Ishikawa (cell line): ENCODE results near the gene RPE65.

ENCODE experiments used
- CEBPB ChIP-seq: IDR thresholded peaks from 2 replicates; pipeline ENCODE4 v1.6.1; 2012
- CREB1 ChIP-seq: IDR thresholded peaks from 2 replicates; pipeline ENCODE4 v1.6.1; 2012; ENCODE audit warnings: low read depth
- EGR1 ChIP-seq: IDR thresholded peaks from 2 replicates; pipeline ENCODE4 v1.6.1; 2012
- EP300 ChIP-seq: IDR thresholded peaks from 2 replicates; pipeline ENCODE4 v1.6.1; 2012; ENCODE audit warnings: borderline replicate concordance
- FOXM1 ChIP-seq: IDR thresholded peaks from 2 replicates; pipeline ENCODE4 v1.6.1; 2012; ENCODE audit warnings: low read depth, borderline replicate concordance
- NFIC ChIP-seq: IDR thresholded peaks from 2 replicates; pipeline ENCODE4 v1.6.1; 2012
- RAD21 ChIP-seq: IDR thresholded peaks from 2 replicates; pipeline ENCODE4 v1.6.1; 2012; ENCODE audit warnings: low read depth
- TAF1 ChIP-seq: IDR thresholded peaks from 2 replicates; pipeline ENCODE4 v1.6.1; 2012; ENCODE audit warnings: low read depth, mild to moderate bottlenecking
- TCF12 ChIP-seq: IDR thresholded peaks from 2 replicates; pipeline ENCODE4 v1.6.1; 2012; ENCODE audit warnings: low read depth
- TEAD4 ChIP-seq: IDR thresholded peaks from 2 replicates; pipeline ENCODE4 v1.6.1; 2012
- YY1 ChIP-seq: IDR thresholded peaks from 2 replicates; pipeline ENCODE4 v1.6.1; 2012; ENCODE audit warnings: low read depth
- ZBTB7A ChIP-seq: IDR thresholded peaks from 2 replicates; pipeline ENCODE4 v1.6.1; 2012; ENCODE audit warnings: low read depth
- TF ChIP-seq, protein P1 (sequence below): IDR thresholded peaks from 2 replicates; pipeline ENCODE4 v1.6.1; 2012
- TF ChIP-seq, protein P2 (sequence below): IDR thresholded peaks from 2 replicates; pipeline ENCODE4 v1.6.1; 2012; ENCODE audit warnings: low read depth, mild to moderate bottlenecking
- TF ChIP-seq, protein P3 (sequence below): IDR thresholded peaks from 2 replicates; pipeline ENCODE4 v1.6.1; 2012

Gene RPE65

DNA sequence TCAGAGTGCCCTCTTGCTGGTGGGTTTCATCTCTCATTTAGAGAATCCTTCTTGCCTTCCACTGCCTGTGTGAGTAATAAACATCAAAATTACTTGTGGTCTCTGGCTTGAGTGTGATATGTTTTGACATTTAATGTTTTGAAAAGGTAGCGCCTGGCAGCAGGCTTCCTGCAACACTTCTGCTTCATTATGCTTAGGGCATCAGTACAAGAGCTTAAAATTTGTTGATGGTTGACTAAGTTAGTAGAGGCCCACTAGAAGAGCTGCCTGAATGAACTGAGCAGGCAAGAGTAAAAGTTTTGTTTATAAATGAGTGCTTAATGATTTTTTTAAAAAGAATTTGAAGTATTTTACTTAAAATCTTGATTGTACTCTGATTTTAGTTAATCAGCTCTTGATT is 6.4 kb upstream of the RPE65 start:
- TF ChIP-seq FOXM1 (no peak), TEAD4 (no peak), CEBPB (no peak), EP300 (no peak), CREB1 (no peak), ZBTB7A (no peak), RAD21 (no peak), TCF12 (no peak), TAF1 (no peak), YY1 (no peak), NFIC (no peak), EGR1 (no peak)
- TF ChIP-seq, protein P1, sequence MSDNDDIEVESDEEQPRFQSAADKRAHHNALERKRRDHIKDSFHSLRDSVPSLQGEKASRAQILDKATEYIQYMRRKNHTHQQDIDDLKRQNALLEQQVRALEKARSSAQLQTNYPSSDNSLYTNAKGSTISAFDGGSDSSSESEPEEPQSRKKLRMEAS: no peak
- TF ChIP-seq, protein P2, sequence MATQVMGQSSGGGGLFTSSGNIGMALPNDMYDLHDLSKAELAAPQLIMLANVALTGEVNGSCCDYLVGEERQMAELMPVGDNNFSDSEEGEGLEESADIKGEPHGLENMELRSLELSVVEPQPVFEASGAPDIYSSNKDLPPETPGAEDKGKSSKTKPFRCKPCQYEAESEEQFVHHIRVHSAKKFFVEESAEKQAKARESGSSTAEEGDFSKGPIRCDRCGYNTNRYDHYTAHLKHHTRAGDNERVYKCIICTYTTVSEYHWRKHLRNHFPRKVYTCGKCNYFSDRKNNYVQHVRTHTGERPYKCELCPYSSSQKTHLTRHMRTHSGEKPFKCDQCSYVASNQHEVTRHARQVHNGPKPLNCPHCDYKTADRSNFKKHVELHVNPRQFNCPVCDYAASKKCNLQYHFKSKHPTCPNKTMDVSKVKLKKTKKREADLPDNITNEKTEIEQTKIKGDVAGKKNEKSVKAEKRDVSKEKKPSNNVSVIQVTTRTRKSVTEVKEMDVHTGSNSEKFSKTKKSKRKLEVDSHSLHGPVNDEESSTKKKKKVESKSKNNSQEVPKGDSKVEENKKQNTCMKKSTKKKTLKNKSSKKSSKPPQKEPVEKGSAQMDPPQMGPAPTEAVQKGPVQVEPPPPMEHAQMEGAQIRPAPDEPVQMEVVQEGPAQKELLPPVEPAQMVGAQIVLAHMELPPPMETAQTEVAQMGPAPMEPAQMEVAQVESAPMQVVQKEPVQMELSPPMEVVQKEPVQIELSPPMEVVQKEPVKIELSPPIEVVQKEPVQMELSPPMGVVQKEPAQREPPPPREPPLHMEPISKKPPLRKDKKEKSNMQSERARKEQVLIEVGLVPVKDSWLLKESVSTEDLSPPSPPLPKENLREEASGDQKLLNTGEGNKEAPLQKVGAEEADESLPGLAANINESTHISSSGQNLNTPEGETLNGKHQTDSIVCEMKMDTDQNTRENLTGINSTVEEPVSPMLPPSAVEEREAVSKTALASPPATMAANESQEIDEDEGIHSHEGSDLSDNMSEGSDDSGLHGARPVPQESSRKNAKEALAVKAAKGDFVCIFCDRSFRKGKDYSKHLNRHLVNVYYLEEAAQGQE: no peak
- TF ChIP-seq, protein P3, sequence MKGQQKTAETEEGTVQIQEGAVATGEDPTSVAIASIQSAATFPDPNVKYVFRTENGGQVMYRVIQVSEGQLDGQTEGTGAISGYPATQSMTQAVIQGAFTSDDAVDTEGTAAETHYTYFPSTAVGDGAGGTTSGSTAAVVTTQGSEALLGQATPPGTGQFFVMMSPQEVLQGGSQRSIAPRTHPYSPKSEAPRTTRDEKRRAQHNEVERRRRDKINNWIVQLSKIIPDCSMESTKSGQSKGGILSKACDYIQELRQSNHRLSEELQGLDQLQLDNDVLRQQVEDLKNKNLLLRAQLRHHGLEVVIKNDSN: no peak

DNA sequence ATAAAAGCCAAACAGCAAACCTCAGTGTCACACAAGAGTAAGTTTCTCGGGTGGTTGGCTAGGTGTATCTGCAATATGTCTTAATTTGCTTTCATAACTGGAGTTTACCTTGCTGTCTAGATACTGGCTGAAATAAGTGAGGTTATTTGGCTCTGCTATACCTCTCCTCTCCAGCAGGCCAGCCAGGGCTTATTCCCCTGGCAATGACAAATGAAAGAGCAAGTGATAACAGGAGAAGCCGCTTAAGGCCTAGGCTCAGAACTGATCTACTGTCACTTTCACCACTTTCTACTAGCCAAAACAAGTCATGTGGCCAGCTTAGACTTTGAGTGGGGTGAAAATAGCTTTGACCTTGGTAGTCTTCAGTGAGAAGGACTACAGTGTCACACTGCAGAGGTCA is 4.8 kb upstream of the RPE65 start:
- TF ChIP-seq RAD21 (no peak), TEAD4 (no peak), TCF12 (no peak), EGR1 (no peak), FOXM1 (no peak), YY1 (no peak), NFIC (no peak)
- TF ChIP-seq, protein P2: no peak
- TF ChIP-seq, protein P1: no peak
- TF ChIP-seq, protein P3: no peak

- TF ChIP-seq CREB1: no peak
- TF ChIP-seq, protein P2: no peak
- no peak for TF ChIP-seq ZBTB7A
- TF ChIP-seq RAD21: no peak
- no peak for TF ChIP-seq FOXM1
- TF ChIP-seq, protein P3: no peak
- no peak for TF ChIP-seq TCF12
- TF ChIP-seq EP300: no peak
- TF ChIP-seq TEAD4: no peak
- TF ChIP-seq TAF1: no peak
- no peak for TF ChIP-seq YY1
These were observed 3.4 kb upstream of the RPE65 start for GRCh38 chr1:68453060-68453670.

GRCh38 chr1:68448365-68448764 is 1.4 kb downstream of the RPE65 start:
- TF ChIP-seq, protein P3: no peak
- no peak for TF ChIP-seq TAF1
- TF ChIP-seq, protein P2: no peak
- no peak for TF ChIP-seq ZBTB7A
- TF ChIP-seq RAD21: no peak
